Tibial nerve (tissue), 4 donors: ENCODE data around the gene ESYT3. TPM values are rescaled to one million over a fixed set of nuclear protein-coding genes. Genes with fewer than 3 reads are reported as not detected.
"Not testable (repeated sequence)": the region's sequence is repeated elsewhere in the genome, so short reads cannot be mapped to it uniquely, and the experiment has no call there.

ENCODE experiments used
- DNase-seq, 2 donors: peaks; one replicate each; pipeline ENCODE4 v3.0.0-alpha.2; 2019; ENCODE audit warnings: low spot score in 2 of 2
- H3K27ac ChIP-seq, 4 donors: fragments of 200-600 bp; sonication (generic) in 3 of 4; one replicate each; pipeline ENCODE4 v1.5.1; 2017 to 2019; ENCODE audit warnings: mild to moderate bottlenecking in 1 of 4
- H3K27me3 ChIP-seq, 2 donors: fragments of 200-600 bp; sonication (generic) in 1 of 2; one replicate each; pipeline versions ENCODE4 v1.5.1 to v1.6.0; 2017 to 2019
- H3K36me3 ChIP-seq, 3 donors: fragments of 200-600 bp; sonication (generic); one replicate each; pipeline ENCODE4 v1.5.1; 2018 to 2019
- H3K4me1 ChIP-seq, 4 donors: fragments of 200-600 bp; sonication (generic) in 3 of 4; one replicate each; pipeline ENCODE4 v1.5.1; 2017 to 2019
- H3K4me3 ChIP-seq, 4 donors: fragments of 200-600 bp; sonication (generic) in 3 of 4; one replicate each; pipeline ENCODE4 v1.5.1; 2017 to 2019; ENCODE audit warnings: mild to moderate bottlenecking in 1 of 4, moderate library complexity in 1 of 4
- H3K9me3 ChIP-seq, 4 donors: fragments of 200-600 bp; sonication (generic) in 3 of 4; one replicate each; pipeline ENCODE4 v1.5.1; 2017 to 2019
- CTCF ChIP-seq, 5 experiments: fragments of 200-600 bp in 3 of 5; fragments of 450-650 bp in 2 of 5; sonication (generic) in 3 of 5; IDR thresholded peaks; one replicate each; pipeline ENCODE4 v1.5.1; 2016 to 2019; ENCODE audit warnings: antibody characterized with exemption in 5 of 5, mild to moderate bottlenecking in 3 of 5, moderate library complexity in 2 of 5
- EP300 ChIP-seq, 2 donors: sonication (generic); formaldehyde crosslinking; IDR thresholded peaks; one replicate each; pipeline ENCODE4 v1.6.1; 2017; ENCODE audit warnings: antibody characterized with exemption in 2 of 2, mild to moderate bottlenecking in 1 of 2
- POLR2A ChIP-seq, 2 donors: fragments of 450-650 bp; IDR thresholded peaks; one replicate each; pipeline ENCODE4 v1.6.1; 2017; ENCODE audit warnings: antibody characterized with exemption in 2 of 2, mild to moderate bottlenecking in 2 of 2, moderate library complexity in 2 of 2
- WGBS, 2 donors: methylation state at CpG; one replicate each; pipeline ENCODE4 v1.1.5; 2018; 5-methylcytosine and 5-hydroxymethylcytosine counted together
- total RNA-seq, 4 donors: library from RNA; depleted of rRNA; stranded (reverse); fragments of >200 nt; gene quantifications; one replicate each; pipeline ENCODE4 v1.1.0, GENCODE V29; 2016

The ESYT3 gene
- total RNA-seq, 4 donors from 2014 or later, result 6.9 to 9.4 (median 7.6) TPM

GRCh38 chr3:138491971-138492370, 57.6 kb downstream of the ESYT3 start:
- Histone ChIP-seq H3K9me3 (peaks cover 0 to 37% (median 5%) of the 10 kb centered on the region in 4 donors), H3K4me3 (no peak overlapping the region), H3K27ac (no peak overlapping the region), H3K4me1 (no peaks in the 10 kb centered on the region), H3K36me3 (peaks cover 0 to 47% (median 0%) of the 10 kb centered on the region in 3 donors), H3K27me3 (no peaks in the 10 kb centered on the region)
- no peak for DNase-seq
- TF ChIP-seq EP300 (IDR thresholded peaks at IDR 0.05) (no peak), POLR2A (IDR thresholded peaks at IDR 0.05) (no peak), CTCF (IDR thresholded peaks at IDR 0.05) (no peak)
- WGBS, 2 donors, result 89 to 92% methylated on average over 1 of the region's 1 CpG

GRCh38 chr3:138492980-138493675, 58.7 kb downstream of the ESYT3 start:
- Histone ChIP-seq H3K27ac (no peak overlapping the region), H3K4me3 (no peak overlapping the region), H3K36me3 (peaks cover 0 to 54% (median 0%) of the 10 kb centered on the region in 3 donors), H3K27me3 (no peaks in the 10 kb centered on the region), H3K9me3 (peaks cover 0 to 26% (median 0%) of the 10 kb centered on the region in 4 donors), H3K4me1 (no peaks in the 10 kb centered on the region)
- 91 to 95% methylated on average over 4 of the region's 4 CpGs for WGBS, 2 donors
- TF ChIP-seq POLR2A (IDR thresholded peaks at IDR 0.05) (no peak), EP300 (IDR thresholded peaks at IDR 0.05) (no peak), CTCF (IDR thresholded peaks at IDR 0.05) (no peak)
- no peak for DNase-seq

- H3K4me1 ChIP-seq, result no peaks in the 10 kb centered on the region
- TF ChIP-seq POLR2A (IDR thresholded peaks at IDR 0.05) (no peak), EP300 (IDR thresholded peaks at IDR 0.05) (no peak), CTCF (IDR thresholded peaks at IDR 0.05) (no peak)
- peaks cover 0 to 63% (median 0%) of the 10 kb centered on the region in 3 donors for H3K36me3 ChIP-seq
- no peak for DNase-seq
- no peaks in the 10 kb centered on the region for H3K27me3 ChIP-seq
- WGBS, 2 donors, result 90 to 95% methylated on average over 3 of the region's 3 CpGs
- no peak overlapping the region for H3K4me3 ChIP-seq
- no peak overlapping the region for H3K27ac ChIP-seq
- H3K9me3 ChIP-seq, result peaks cover 0 to 17% (median 0%) of the 10 kb centered on the region in 4 donors
Observed at GRCh38 chr3:138493804-138494606, 59.6 kb downstream of the ESYT3 start.

- Histone ChIP-seq H3K4me1 (no peaks in the 10 kb centered on the region), H3K4me3 (no peak overlapping the region), H3K27me3 (no peaks in the 10 kb centered on the region), H3K9me3 (peaks cover 0 to 13% (median 0%) of the 10 kb centered on the region in 4 donors), H3K36me3 (peaks cover 0 to 69% (median 0%) of the 10 kb centered on the region in 3 donors), H3K27ac (no peak overlapping the region)
- TF ChIP-seq CTCF (IDR thresholded peaks at IDR 0.05), result no peak
- TF ChIP-seq EP300 (IDR thresholded peaks at IDR 0.05), result no peak
- TF ChIP-seq POLR2A (IDR thresholded peaks at IDR 0.05), result no peak
- DNase-seq, result no peak
Observed at GRCh38 chr3:138494607-138494929, 60.2 kb downstream of the ESYT3 start.

- H3K9me3 ChIP-seq, H3K4me1 ChIP-seq, H3K4me3 ChIP-seq, DNase-seq, H3K27ac ChIP-seq, H3K27me3 ChIP-seq: not testable (repeated sequence)
- 93 to 94% methylated on average over 3 of the region's 3 CpGs for WGBS, 2 donors
- H3K36me3 ChIP-seq, result peaks cover 0 to 74% (median 0%) of the 10 kb centered on the region in 3 donors
Observed at GRCh38 chr3:138495638-138496037, 61.2 kb downstream of the ESYT3 start.
